NCI-H1105 treated with DMSO at 0.1 percent for 48 hours (cell line): ENCODE measurements around the gene LPP.

Experiments used
- DNase-seq: peaks from one replicate; lab custom pipeline; 2025; lab: John Stamatoyannopoulos, UW

The LPP gene

GRCh38 chr3:188137051-188137450 is 16.9 kb upstream of the LPP start:
- DNase-seq = no peak

- no peak for DNase-seq
These were observed 14.5 kb upstream of the LPP start for GRCh38 chr3:188139466-188139865.

GRCh38 chr3:188146219-188146618 is 7.7 kb upstream of the LPP start:
- DNase-seq = no peak

GRCh38 chr3:188147782-188148181 is 6.2 kb upstream of the LPP start:
- DNase-seq = no peak

- no peak for DNase-seq
These were observed 5.6 kb upstream of the LPP start for GRCh38 chr3:188148318-188148717.

GRCh38 chr3:188149587-188149986 is 4.4 kb upstream of the LPP start:
- DNase-seq = no peak

GRCh38 chr3:188150982-188151381 is 3.0 kb upstream of the LPP start:
- no peak for DNase-seq

- DNase-seq = no peak
These were observed 2.5 kb upstream of the LPP start for GRCh38 chr3:188151438-188151837.

- DNase-seq = peak; percentile 30
These were observed 1.1 kb upstream of the LPP start for GRCh38 chr3:188152660-188153436.

GRCh38 chr3:188153437-188154013 is 432 bp upstream of the LPP start:
- peak; percentile 79 for DNase-seq

GRCh38 chr3:188154809-188155574 is 1.0 kb downstream of the LPP start:
- DNase-seq = no peak

GRCh38 chr3:188156056-188156455 is 2.1 kb downstream of the LPP start:
- DNase-seq = no peak

- no peak for DNase-seq
These were observed 3.5 kb downstream of the LPP start for GRCh38 chr3:188157407-188157806.

- DNase-seq = no peak
These were observed 4.0 kb downstream of the LPP start for GRCh38 chr3:188157971-188158370.

GRCh38 chr3:188158731-188159310 is 4.9 kb downstream of the LPP start:
- DNase-seq = no peak

- no peak for DNase-seq
These were observed 6.8 kb downstream of the LPP start for GRCh38 chr3:188160751-188161150.

GRCh38 chr3:188164248-188164687 is 10.3 kb downstream of the LPP start:
- peak; percentile 11 for DNase-seq

GRCh38 chr3:188165596-188165995 is 11.6 kb downstream of the LPP start:
- DNase-seq = no peak

- no peak for DNase-seq
These were observed 12.5 kb downstream of the LPP start for GRCh38 chr3:188166441-188166840.

- DNase-seq = no peak
These were observed 14.2 kb downstream of the LPP start for GRCh38 chr3:188168186-188168585.

GRCh38 chr3:188168648-188169047 is 14.7 kb downstream of the LPP start:
- no peak for DNase-seq

GRCh38 chr3:188169830-188170455 is 16.0 kb downstream of the LPP start:
- no peak for DNase-seq
